ENCODE results near the gene DNAJC21.

Gene DNAJC21

DNA sequence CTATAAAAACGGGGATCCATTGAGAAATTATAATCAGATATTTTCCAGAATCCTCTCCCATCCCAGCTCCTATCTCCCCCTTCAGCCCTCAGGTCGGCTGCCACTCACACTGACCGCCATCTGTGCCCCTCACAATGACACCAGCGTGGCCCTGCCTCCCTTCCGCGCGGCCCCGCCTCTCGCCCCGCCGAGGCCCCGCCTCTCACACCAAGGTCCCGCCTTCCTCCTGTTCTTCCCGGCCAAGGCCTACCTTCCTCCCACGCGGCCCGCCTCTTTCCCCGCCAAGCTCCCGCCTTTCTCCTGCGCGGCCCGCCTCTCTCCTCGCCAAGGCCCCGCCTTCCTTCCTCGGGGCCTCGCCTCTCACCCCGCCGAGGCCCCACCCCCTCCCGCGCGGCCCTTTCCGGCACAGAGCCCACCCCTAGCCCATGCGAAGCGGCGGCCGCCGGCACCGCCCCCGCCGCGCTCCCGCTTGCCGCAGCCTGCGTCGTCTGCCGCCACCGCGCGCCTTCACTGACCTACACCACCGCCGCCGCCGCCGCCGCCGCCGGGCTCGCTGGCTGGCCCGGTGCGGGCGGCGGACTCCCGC lies at the start of gene DNAJC21:
TSS of gene DNAJC21 (plus strand) at position 426 of the 586 bp plus-strand sequence. CDS start 261 bp downstream, outside the sequence.
- no peak for TF ChIP-seq CTCF (IDR thresholded peaks at IDR 0.05; ENCODE audit: control extremely low read depth, extremely low read depth, low read depth, missing control alignments)
- peak; percentile 99 for DNase-seq (ENCODE audit: extremely low spot score)
- ChIA-PET CTCF (interaction anchor here (0.6 to 2.2 kb wide), 11 partner anchors 8 to 395 kb away, joined by 3 to 25 read pairs (median 3); partner anchors contain the start of genes BRIX1 and RAD1), POLR2A (interaction anchor here (1.1 to 3.6 kb wide), 5 partner anchors 10 to 74 kb away, joined by 3 to 41 read pairs (median 3); partner anchors contain the start of genes BRIX1 and RAD1)

- no peak for TF ChIP-seq CTCF (IDR thresholded peaks at IDR 0.05; ENCODE audit: control extremely low read depth, extremely low read depth, low read depth, missing control alignments)
- CTCF ChIA-PET = interaction anchor here (0.7 to 1.4 kb wide), 2 partner anchors 15 to 17 kb away, joined by 4 to 7 read pairs; no protein-coding TSS in a partner anchor
- POLR2A ChIA-PET = no interaction called here
These were observed 48.1 kb upstream of the DNAJC21 start for GRCh38 chr5:34881246-34881645.

GRCh38 chr5:34886392-34887119 lies 42.8 kb upstream of the DNAJC21 start:
- ChIA-PET CTCF (interaction anchor here (0.7 to 2.3 kb wide), 4 partner anchors 8 to 401 kb away, joined by 3 to 13 read pairs (median 4); partner anchors contain the start of genes BRIX1 and RAD1), POLR2A (no interaction called here)
- DNase-seq (ENCODE audit: extremely low spot score) = no peak
- TF ChIP-seq CTCF (IDR thresholded peaks at IDR 0.05; ENCODE audit: control extremely low read depth, extremely low read depth, low read depth, missing control alignments) = no peak

More at GRCh38 chr5:34881246-34881645, 48.1 kb upstream of the DNAJC21 start:
- DNase-seq (ENCODE audit: extremely low spot score) = no peak

DNA sequence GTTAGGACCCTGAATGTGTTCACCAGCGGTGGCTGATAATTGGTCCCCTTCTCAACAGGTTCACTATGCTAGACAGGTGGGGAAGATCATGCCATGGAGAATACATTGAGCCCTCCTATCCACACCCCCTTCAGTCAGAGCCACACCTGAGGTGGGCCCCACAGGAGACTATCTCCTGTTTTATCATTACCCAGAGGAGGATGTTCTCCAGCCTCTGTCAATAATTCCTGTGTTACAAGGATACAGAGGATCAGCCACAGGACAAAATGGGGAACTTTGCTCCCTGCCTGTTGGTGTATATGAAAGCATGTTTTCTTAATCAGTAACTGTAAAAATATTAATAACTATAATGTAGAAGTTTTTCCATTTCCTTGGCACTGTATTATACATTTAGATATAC lies 40.0 kb upstream of the DNAJC21 start:
- no peak for DNase-seq (ENCODE audit: extremely low spot score)
- CTCF ChIA-PET = interaction anchor here (1.4 to 2.1 kb wide), 2 partner anchors 9 to 403 kb away, joined by 4 to 11 read pairs; no protein-coding TSS in a partner anchor
- no peak for TF ChIP-seq CTCF (IDR thresholded peaks at IDR 0.05; ENCODE audit: control extremely low read depth, extremely low read depth, low read depth, missing control alignments)
- POLR2A ChIA-PET = no interaction called here

GRCh38 chr5:34891981-34892380 lies 37.4 kb upstream of the DNAJC21 start:
- TF ChIP-seq CTCF (IDR thresholded peaks at IDR 0.05; ENCODE audit: control extremely low read depth, extremely low read depth, low read depth, missing control alignments) = no peak
- CTCF ChIA-PET = interaction anchor here (2.5 kb wide), 1 partner anchor 12 kb away, joined by 8 read pairs; no protein-coding TSS in a partner anchor
- POLR2A ChIA-PET = no interaction called here
- no peak for DNase-seq (ENCODE audit: extremely low spot score)

- no peak for DNase-seq (ENCODE audit: extremely low spot score)
- CTCF ChIA-PET = interaction anchor here (1.4 to 8.5 kb wide), 4 partner anchors 12 to 405 kb away, joined by 4 to 104 read pairs (median 8); no protein-coding TSS in a partner anchor
- TF ChIP-seq CTCF (IDR thresholded peaks at IDR 0.05; ENCODE audit: control extremely low read depth, extremely low read depth, low read depth, missing control alignments) = no peak
- POLR2A ChIA-PET = no interaction called here
These were observed 36.9 kb upstream of the DNAJC21 start for GRCh38 chr5:34892414-34892813.

All from GM10248 (cell line).